ENCODE data around the gene PPP4R2.
"Not testable (repeated sequence)": the region's sequence is repeated elsewhere in the genome, so short reads cannot be mapped to it uniquely, and the experiment has no call there.

The PPP4R2 gene

GRCh38 chr3:72977060-72977808 lies 19.4 kb upstream of the PPP4R2 start:
- no peak for DNase-seq

GRCh38 chr3:72982609-72983366 lies 13.8 kb upstream of the PPP4R2 start:
- no peak for DNase-seq

GRCh38 chr3:72985576-72985975 lies 11.0 kb upstream of the PPP4R2 start:
- no peak for DNase-seq

- DNase-seq = no peak
Measured at GRCh38 chr3:72990701-72991395, 5.8 kb upstream of the PPP4R2 start.

GRCh38 chr3:72991522-72991921 lies 5.1 kb upstream of the PPP4R2 start:
- DNase-seq = no peak

- DNase-seq = no peak
Measured at GRCh38 chr3:72993391-72993790, 3.2 kb upstream of the PPP4R2 start.

- DNase-seq = no peak
Measured at GRCh38 chr3:72995337-72995736, 1.3 kb upstream of the PPP4R2 start.

GRCh38 chr3:72996121-72996472 lies 514 bp upstream of the PPP4R2 start:
- no peak for DNase-seq

GRCh38 chr3:72997421-72997961 lies 880 bp downstream of the PPP4R2 start:
- peak; percentile 62 for DNase-seq

GRCh38 chr3:72998466-72998865 lies 1.9 kb downstream of the PPP4R2 start:
- DNase-seq = no peak

- DNase-seq = peak; percentile 23
Measured at GRCh38 chr3:72999951-73000350, 3.3 kb downstream of the PPP4R2 start.

- not testable (repeated sequence) for DNase-seq
Measured at GRCh38 chr3:73003050-73003449, 6.4 kb downstream of the PPP4R2 start.

- DNase-seq = no peak
Measured at GRCh38 chr3:73004316-73004715, 7.7 kb downstream of the PPP4R2 start.

- no peak for DNase-seq
Measured at GRCh38 chr3:73007992-73008712, 11.5 kb downstream of the PPP4R2 start.

- DNase-seq = no peak
Measured at GRCh38 chr3:73009008-73009407, 12.4 kb downstream of the PPP4R2 start.

- no peak for DNase-seq
Measured at GRCh38 chr3:73009750-73010149, 13.1 kb downstream of the PPP4R2 start.

GRCh38 chr3:73010158-73010557 lies 13.5 kb downstream of the PPP4R2 start:
- no peak for DNase-seq

- DNase-seq = no peak
Measured at GRCh38 chr3:73018298-73018697, 21.7 kb downstream of the PPP4R2 start.

GRCh38 chr3:73018790-73019441 lies 22.3 kb downstream of the PPP4R2 start:
- DNase-seq = no peak

GRCh38 chr3:73021301-73021835 lies 24.8 kb downstream of the PPP4R2 start:
- DNase-seq = no peak

GRCh38 chr3:73024836-73025235 lies 28.2 kb downstream of the PPP4R2 start:
- no peak for DNase-seq
